Activated CD8-positive, alpha-beta memory T cell treated with anti-CD3 and anti-CD28 coated beads, Interleukin-2, amount 50 U/mL, for 24 hours (primary cell): ENCODE measurements around the gene FARS2.

ENCODE experiments used
- DNase-seq: peaks from one replicate; pipeline ENCODE4 v3.0.0-alpha.2; 2020; ENCODE audit errors: extremely low read depth

Gene FARS2

DNA sequence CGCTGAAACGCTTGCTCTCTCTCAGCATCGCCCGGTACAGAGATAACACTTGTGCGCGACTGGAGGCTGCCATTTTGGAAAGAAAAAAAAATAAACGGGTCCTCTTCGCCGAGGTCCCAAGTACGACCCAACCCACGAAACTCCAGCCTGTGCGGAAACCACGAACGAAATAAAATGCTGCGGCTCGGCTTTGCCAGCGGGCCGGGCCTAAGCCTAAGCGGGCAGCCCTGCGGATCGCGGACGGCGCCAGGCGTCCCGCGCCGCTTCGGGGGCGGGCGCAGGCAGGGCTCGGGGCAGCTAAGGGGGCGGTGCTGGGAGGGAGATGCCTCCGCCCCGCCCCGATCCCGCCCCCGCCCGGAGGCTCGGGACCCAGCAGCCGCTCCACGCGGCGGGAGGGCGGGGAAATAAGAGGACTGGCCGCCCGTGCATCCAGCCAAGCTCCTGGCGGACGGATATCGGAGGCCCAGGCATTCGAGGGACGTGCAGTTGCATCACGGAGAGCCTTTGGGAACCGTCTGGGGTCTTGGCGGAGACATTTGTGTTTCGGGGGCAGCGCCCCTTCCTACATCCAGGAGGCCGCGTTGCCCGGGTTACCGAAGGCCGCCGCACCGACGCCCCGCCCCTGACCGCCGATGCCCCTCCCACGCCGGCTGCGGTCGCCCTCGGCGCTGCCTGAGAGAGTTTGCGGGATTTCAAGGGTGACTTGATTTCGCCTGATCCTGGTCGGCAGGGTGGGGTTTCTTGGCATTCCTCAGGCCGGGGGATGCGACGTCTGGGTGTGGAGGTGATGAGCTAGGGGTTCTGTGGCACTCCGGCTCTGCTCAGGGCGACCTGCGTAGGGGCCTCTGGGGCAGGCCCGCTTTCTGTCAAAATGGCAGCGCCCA lies at the start of gene FARS2, which contains the start of gene LYRM4:
Gene FARS2 (plus strand): TSS at position 853 of the 884 bp plus-strand sequence.
Gene LYRM4 (minus strand): TSS at position 290 of the 884 bp plus-strand sequence. CDS start 217 bp downstream, at position 73.
- peak; percentile 70 for DNase-seq

DNA sequence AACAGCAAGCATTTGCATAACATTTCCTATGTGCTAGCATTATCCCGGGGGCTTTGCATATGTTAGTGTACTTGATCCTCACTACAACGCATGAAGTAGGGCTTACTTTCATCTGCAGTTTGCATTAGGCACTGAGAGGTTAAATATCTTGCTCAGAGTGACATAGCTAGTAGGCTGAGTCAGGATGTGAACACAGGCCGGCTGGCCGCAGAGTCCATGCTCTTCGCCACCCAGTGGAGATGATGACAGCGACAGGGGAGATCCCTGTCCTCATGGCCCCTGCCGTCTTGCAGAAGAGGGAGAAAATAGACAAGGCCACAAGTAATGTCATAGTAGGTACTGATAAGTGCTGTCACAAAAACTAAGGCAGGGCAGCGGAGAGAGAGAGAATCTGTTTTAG lies 47.5 kb upstream of the FARS2 start:
- no peak for DNase-seq

DNA sequence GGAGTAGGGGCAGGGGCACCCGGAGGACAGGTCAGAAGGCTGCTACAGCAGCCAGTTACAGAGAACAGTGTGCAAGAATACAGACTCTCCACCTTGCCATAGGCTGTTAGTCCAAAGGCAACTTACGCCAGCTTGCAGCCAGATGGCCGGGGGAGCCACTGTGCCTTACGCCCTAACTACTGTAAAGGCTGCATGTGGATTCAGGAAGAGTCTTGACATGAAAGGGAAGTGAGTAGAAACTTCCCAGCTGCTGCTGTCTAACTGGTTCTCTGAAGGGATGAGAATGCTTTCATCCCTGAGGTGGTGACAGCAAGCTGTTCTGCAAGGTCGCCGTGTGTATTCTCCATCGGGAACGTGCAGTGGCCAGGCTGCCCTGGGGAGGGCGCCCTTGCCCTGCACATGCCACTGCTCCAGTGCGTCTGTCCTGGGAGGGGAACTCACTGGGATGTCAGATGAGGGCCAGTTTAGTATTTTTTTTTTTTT lies 46.7 kb upstream of the FARS2 start:
- DNase-seq, result no peak

DNA sequence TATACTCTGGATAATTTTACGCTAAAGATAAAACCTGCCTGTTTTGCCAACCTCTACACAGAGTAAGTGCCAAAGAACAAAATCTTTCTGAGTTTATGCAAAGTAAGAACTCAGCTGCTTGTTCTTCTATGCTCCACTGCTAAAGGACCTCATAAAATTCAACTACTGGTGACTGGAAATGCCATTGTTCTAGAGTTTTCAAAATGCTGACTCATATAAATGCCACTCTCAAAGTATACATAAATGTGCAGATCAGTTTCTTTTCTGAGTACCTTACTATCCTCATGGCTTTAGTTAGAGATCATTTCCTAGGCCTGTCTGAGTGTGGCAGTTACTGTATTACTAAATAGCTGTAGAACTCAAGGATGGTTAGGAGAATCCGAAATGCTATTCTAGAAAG lies 46.2 kb upstream of the FARS2 start:
- no peak for DNase-seq

DNA sequence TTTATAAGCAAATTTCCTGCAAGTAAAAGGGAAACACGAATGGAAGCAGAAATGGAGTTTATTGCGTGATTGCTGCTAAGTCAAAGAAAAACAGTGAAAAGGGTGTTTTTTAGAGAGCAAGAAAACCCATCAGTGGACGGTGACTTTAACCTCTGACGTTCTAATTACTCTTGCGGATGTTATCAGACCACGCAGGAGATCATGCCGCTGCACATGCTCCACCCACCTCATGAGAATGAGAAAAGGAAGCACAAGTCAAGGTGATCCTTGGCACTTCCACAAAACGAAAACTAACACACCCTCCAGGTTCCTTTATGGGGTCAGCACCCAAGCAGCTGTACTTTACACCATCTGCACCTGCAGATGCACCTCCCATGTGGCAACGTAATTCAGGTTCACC lies 45.5 kb upstream of the FARS2 start:
- DNase-seq, result no peak

DNA sequence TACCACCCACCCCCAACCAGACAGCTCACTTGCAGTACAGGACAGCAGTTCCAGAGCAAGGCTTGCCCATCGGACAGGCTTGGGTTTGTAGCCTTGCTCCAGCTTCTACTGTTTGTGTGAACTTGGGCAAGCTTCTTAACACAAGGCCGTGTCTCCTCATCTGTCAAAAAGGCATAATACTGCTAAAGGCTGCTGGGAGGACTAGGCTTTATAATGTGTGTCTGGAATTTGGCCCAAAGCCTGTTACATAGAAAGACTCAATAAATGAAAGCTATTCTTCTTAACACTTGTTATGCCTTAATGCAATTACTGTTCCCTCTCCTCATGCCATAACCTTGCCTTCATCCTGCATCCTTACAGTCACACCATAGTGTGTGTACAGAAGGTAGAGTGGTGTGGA lies 44.0 kb upstream of the FARS2 start:
- DNase-seq, result no peak

DNA sequence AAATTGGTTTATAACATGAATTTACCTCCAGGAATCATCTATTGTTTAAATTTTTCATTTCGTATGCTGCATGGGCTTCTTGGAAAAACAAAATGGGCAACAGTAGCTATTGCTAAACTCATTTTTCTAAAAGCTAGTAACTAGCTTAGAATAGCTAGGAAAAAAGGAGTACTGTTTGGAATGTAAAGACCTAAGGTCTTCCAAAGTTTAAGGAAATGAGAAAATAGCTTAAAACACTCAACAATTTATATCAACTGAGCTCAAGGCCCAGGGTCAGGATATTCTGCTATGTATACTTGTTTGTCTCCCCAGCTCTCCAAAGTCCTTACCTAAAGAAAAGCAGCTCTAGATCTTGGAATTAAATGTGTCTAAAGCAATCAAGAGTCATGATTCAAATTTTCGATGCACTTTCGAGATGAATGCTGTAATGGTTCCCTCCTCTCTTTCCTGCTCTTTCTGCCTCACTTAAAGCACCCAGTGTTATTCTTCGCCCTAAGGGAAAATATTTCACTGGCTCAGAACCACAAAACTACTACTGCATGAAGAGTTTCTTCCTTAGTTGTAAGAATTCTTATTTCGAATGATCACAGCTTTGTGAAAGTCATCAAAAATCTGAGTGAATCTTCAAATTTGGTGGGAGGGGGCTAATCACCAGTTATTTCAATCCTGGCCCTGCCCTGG lies 42.2 kb upstream of the FARS2 start:
- DNase-seq, result no peak

DNA sequence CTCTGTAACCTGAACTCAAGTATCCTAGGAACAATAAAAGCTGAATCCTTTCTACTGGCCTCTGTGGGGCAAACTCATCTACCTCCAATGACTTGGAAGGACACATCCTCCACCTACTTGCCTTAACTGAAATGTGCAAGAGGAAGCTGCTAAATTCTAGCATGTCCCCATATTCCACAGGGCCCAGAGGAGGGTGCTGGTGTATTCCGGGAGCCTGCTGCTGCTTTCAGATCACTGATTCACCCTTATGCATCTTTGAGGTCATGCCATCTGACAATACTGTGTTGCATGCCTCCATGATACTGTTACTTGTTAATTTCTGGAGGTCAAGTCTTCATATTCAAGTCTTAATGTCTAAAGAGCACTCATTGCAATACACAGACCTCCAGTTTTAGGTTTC lies 40.9 kb upstream of the FARS2 start:
- DNase-seq, result no peak

DNA sequence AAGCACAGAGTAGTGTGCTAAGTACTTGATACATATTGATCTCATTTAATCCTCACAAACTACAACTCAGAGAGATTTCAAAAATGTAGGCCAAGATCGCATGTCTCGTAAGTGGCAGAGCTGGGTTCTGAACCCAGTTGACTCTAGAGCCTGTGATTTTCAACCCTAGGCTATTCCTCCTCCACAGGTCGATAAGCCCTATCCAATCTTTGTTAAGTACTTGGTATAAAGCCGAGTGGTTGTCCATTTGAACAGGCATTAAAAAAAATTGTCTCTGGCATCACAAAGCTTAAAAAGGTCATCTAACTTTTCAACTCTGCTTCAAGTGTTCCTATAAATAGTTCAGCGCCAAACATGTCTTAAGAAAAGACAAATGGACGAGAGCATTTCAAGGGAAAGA lies 38.0 kb upstream of the FARS2 start:
- no peak for DNase-seq

DNA sequence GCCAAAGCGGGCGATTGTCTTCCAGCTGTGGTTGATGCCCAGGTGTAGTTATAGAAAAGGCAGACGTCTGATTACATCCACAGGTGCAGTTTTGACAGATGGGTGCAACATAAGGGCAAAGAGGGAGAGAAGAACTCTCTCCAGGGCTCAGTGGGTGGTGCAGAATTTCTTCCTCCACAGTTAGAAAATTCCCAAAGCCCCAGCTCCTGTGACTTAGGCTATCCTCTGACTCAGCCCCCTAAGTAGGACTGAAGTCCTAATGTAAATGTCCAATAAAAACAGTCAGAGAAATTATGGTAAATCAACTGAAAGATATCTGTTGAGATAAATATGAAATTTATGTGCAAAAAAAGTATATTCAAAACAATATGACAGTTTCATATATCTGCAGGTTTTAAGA lies 32.0 kb upstream of the FARS2 start:
- no peak for DNase-seq

DNA sequence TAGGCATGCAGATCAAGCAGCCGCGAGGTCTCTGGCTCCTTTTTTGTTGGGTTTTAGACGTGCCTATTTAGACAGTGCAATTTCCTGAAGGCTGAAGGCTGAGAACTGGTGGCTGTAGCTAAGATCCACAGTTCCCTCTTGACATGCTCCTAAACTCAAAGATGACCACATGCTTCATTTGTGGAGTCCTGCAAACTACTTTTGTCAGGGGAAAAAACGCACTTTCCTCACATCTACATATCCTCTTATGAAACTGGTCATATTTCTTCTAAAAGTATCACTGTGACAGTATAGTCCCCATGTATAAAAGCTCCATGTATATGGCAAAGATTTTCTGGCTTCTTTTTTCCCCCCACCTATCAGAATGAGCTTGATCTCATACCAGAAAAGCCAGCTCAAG lies 31.2 kb upstream of the FARS2 start:
- no peak for DNase-seq

DNA sequence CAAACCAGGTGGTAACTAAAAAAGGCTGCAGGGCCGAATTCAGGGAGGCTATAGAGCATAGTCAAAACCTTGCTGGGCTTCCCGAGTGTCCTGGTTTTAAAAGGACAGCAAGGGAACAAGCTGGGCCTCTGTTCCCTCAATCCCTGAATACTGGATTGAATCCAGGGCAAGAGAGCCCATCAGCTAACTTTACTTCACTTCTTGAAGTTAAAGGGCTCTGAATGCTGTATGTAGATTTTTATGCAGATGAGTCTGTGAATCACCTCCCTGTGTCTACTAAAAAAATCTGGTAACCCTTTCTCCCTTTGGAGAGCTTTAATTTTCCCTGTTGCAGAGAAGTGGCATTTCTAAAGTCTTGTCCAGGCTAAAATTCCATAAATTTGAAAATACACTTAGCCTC lies 30.0 kb upstream of the FARS2 start:
- DNase-seq, result no peak

DNA sequence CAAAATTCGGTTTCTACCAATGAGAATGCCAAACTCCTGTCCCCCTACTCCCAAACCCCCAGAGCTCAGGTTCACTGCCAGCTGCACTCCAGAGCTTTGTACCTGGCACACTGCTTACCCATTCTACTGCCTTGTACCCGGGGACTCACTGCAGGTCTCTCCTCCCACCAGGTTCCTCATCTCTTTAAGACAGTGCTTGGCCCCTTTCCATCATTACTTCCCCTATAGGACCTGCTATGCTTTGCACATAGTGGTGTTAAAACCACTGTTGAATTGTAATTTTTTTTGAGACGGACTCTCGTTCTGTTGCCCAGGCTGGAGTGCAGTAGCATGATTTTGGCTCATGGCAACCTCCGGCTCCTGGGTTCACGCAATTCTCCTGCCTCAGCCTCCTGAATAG lies 26.4 kb upstream of the FARS2 start:
- no peak for DNase-seq

DNA sequence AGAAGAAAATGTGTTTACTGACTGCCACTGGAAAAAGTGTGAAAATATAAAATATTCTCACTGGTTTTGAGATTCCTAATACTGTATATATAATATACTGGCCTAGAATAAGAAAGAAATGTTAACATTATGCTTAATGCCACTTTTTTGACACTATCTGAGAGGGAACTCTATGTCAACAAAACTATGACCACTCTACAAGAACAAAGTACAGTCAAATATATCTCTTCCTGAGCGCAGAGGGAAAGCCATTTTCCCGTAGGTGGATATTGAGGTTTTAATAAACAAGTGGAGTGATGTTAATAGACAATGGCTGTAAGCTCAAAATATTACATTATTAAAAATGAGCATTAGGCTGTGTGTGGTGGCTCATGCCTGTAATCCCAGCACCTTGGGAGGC lies 25.5 kb upstream of the FARS2 start:
- DNase-seq, result no peak

DNA sequence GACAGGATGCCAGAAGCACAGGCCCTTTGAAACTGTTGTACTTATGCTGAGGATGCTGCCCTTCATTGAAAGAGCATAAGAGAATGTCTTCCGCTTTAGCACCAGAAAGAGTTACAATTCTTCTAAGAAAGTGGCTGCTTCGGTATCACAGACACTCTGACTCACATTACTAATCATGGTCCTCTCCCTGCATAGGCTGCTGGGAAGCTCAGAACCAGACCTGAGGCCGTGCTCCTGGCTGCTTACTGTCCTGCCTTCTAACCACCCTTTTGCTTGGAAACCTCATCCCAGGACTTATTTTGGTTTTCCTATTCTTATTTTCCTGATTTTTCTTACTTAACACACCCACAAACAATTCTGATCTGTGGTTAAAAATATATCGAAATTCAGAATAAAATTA lies 23.5 kb upstream of the FARS2 start:
- DNase-seq, result no peak

DNA sequence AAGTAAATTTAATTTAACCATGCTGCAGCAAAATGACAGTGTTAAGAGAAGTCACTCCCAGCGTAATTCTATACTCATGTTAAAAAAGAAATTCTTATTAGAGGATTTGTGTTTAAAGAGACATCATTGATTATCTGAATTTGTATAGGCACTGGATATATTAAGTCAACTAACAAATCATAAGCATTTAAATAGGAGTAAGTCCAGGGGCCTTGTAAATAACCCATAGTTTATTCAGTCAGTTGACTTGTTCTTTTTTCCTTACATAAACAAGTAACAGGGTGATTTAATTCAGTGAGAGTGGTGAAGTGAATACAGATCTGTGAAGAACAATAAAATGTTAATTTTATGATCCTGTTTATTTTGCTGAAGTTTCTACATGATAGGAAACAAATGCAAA lies 23.0 kb upstream of the FARS2 start:
- no peak for DNase-seq

DNA sequence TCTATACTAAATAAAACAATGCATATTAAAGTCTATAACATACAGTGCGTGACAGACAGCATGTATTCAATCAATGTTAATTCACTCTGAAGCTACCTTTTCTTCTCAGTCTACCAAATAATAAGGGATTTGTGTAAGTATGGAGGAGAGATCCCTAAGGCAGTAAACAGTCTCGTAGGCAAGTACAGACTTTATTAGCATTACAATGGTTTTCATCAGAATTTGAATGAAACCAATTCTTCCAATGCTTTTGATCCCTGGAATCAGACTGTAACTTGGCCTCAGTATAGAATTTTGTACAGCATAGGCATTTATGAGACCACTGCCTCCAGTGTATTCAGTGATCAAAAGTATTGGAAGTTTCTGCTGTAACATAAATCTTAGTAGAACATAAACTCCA lies 20.1 kb upstream of the FARS2 start:
- DNase-seq, result no peak

DNA sequence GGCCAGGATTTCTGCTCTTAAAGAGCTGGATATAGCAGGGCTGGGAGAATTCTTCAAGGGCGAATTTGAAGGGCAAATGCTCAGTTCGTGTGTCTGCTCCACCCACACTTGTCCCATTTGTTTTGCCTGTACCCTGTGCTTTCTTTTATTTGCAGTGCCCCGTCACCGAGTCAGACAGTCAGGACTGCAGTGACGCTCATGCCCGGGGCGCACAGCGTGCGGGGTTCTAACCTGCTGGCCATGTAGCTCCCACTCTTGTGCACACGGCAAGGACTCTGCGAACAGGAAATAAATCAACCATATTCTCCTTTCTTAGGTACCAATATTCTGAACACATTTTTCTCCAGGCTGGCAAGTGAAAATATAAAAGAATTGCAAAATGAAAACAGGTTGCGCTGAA lies 18.2 kb upstream of the FARS2 start:
- DNase-seq, result no peak

DNA sequence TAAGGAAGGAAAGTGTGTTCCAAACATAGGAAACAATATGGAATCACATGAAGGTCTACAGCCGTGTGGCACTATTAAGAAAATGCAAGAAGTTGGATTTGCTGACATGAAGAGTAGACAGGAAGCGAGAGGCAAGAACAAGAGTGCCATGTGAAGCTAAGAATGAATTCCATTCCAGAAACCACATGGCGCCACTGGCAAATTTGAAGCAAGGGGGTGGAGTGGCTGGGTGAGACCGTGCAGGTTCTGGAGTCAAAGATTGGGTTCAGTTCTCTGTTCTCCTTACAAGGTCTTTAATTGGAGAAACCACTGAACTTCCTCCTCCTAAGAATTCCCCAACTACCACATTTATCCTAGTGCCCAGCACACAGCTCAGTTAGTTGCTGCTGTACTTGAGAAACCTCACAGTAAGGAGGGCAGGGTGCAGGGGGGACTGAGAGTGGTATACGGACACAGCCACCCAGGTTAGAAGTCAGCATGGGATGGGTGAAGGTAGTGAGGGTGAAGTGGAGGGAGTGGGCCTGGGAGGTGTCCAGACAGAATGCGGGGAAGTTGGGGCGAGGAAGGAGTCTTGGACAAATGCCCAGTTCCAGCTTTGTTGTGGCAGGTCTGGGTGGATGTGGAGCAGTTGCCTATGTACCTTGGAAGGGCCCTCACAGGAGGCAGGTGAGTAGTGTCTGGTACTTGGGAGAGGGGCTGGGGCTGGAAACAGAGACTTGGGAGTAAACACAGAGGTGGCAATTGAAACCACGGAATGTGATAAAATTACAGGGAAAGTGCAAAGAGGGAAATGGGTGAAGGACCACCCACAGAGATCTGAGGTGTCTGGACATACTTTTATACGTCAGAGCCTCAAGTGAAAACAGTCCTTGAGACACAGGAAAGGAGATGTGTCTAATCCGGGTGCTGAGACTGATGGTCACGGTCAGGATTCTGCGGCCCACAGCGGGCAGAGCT lies 14.9 kb upstream of the FARS2 start:
- no peak for DNase-seq

DNA sequence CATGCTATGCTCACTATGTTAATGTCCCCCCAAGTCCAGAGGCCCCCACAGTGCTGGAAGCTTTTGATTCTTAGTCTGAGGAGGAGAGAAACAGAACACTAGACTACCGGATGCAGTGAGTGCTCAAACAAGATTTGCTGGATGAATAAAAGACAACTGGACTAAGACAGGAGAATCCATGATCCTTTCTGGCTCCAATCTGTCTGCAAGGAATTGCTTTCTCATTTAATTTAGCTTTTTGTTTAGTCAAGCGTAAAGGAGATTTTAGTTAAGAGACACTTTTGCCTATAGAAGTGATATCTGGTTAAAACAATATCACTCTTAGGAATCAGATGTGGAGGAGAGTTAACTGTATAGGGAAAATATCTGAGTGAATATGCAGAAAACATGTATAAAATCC lies 14.1 kb upstream of the FARS2 start:
- DNase-seq, result no peak

DNA sequence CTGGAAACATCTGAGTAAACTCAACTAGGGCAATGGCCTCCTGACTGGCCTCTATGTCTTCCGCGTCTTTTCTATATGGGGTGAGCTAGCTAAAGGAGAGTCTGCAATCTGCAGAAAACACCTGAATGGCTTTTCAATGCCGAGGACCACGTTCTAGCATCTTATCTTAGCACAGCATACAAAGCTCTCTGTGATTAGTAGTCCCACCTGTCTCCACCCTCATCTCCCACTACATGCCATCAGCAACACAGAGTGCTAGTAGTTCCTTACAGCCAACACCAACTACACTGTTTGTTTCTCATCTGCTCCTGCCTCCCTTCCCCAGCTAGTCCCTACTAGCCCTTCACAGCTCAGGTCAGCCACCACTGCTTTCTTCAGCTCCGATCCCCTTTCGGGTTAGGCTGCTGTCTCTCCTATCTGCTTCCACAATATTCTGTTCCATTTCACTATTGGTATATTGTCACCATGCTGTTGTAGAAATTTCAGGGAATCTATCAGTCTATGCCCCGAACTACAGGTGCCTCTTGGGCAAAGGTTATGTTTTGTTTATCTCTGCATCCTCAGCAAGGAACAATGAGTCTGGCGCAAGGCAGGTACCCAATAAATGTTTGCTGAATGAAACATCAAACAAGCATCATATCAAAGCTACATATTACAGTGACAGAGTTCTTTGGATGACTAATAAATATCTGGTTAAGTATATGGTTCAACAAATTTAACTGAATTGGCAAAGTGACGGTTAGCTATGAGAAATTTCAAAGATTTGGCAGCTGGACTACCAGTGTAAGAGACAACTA lies 12.8 kb upstream of the FARS2 start:
- DNase-seq, result no peak
